ENCODE data around the gene RFC4.

The RFC4 gene

GRCh38 chr3:186787642-186788481, 18.4 kb downstream of the RFC4 start:
- DNase-seq (ENCODE audit: low spot score), result no peak

- DNase-seq (ENCODE audit: low spot score), result no peak
Observed at GRCh38 chr3:186786922-186787321, 19.4 kb downstream of the RFC4 start.

- no peak for DNase-seq (ENCODE audit: low spot score)
Observed at GRCh38 chr3:186785495-186786018, 20.7 kb downstream of the RFC4 start.

GRCh38 chr3:186784820-186785494, 21.3 kb downstream of the RFC4 start:
- DNase-seq (ENCODE audit: low spot score), result no peak

- peak; percentile 84 for DNase-seq (ENCODE audit: low spot score)
Observed at GRCh38 chr3:186783731-186784515, 22.4 kb downstream of the RFC4 start.

- peak; percentile 95 for DNase-seq (ENCODE audit: low spot score)
Observed at GRCh38 chr3:186783058-186783730, 23.1 kb downstream of the RFC4 start, which contains the start of gene EIF4A2. Gene EIF4A2, plus strand, starts transcription at chr3:186783577. Its CDS starts 34 bp downstream, at chr3:186783611.

GRCh38 chr3:186782542-186783057, 23.7 kb downstream of the RFC4 start:
- DNase-seq (ENCODE audit: low spot score), result no peak

- DNase-seq (ENCODE audit: low spot score), result no peak
Observed at GRCh38 chr3:186779204-186779603, 27.1 kb downstream of the RFC4 start.

GRCh38 chr3:186775999-186776398, 30.3 kb downstream of the RFC4 start:
- DNase-seq (ENCODE audit: low spot score), result no peak

- no peak for DNase-seq (ENCODE audit: low spot score)
Observed at GRCh38 chr3:186772701-186773417, 33.4 kb downstream of the RFC4 start.

- DNase-seq (ENCODE audit: low spot score), result peak; percentile 28
Observed at GRCh38 chr3:186772281-186772694, 34.0 kb downstream of the RFC4 start.

GRCh38 chr3:186760897-186761447, 45.3 kb downstream of the RFC4 start:
- DNase-seq (ENCODE audit: low spot score), result no peak

GRCh38 chr3:186760141-186760833, 46.0 kb downstream of the RFC4 start:
- no peak for DNase-seq (ENCODE audit: low spot score)

- no peak for DNase-seq (ENCODE audit: low spot score)
Observed at GRCh38 chr3:186759231-186759930, 46.9 kb downstream of the RFC4 start.

GRCh38 chr3:186757686-186758220, 48.5 kb downstream of the RFC4 start:
- peak; percentile 75 for DNase-seq (ENCODE audit: low spot score)

GRCh38 chr3:186757214-186757613, 49.1 kb downstream of the RFC4 start:
- no peak for DNase-seq (ENCODE audit: low spot score)

GRCh38 chr3:186754871-186755270, 51.4 kb downstream of the RFC4 start:
- DNase-seq (ENCODE audit: low spot score), result no peak

- no peak for DNase-seq (ENCODE audit: low spot score)
Observed at GRCh38 chr3:186754006-186754405, 52.3 kb downstream of the RFC4 start.

- no peak for DNase-seq (ENCODE audit: low spot score)
Observed at GRCh38 chr3:186751480-186751879, 54.8 kb downstream of the RFC4 start.
